Lung (tissue), 12 donors: ENCODE measurements around the gene MTFR2. TPM values are rescaled to one million over a fixed set of nuclear protein-coding genes. Genes with fewer than 3 reads are reported as not detected.

Experiments used
- ATAC-seq: fragments of 200-7000 bp; cut with Tn5 transposase; one replicate; pipeline ENCODE4 v1.9.1; 2020; ENCODE audit warnings: moderate number of reproducible peaks; ENCODE audit not compliant: insufficient read depth, low FRiP score
- DNase-seq, 3 donors: peaks; one replicate each; pipeline ENCODE4 v3.0.0-alpha.2; 2013 to 2017
- H3K27ac ChIP-seq, 2 donors: one replicate each; pipeline ENCODE4 v1.5.1; 2013; ENCODE audit warnings: mild to moderate bottlenecking in 2 of 2, moderate library complexity in 2 of 2, control low read depth in 1 of 2, inconsistent platforms in 1 of 2, low read depth in 1 of 2, low read length in 1 of 2
- H3K27me3 ChIP-seq, 3 donors: one replicate each; pipeline ENCODE4 v1.5.1; 2013; ENCODE audit warnings: low read length in 2 of 3; ENCODE audit not compliant: control insufficient read depth in 3 of 3, insufficient read depth in 3 of 3
- H3K36me3 ChIP-seq, 4 donors: one replicate each; pipeline ENCODE4 v1.5.1; 2013; ENCODE audit warnings: low read length in 4 of 4, mild to moderate bottlenecking in 1 of 4, moderate library complexity in 1 of 4; ENCODE audit not compliant: control insufficient read depth in 4 of 4, insufficient read depth in 4 of 4
- H3K4me1 ChIP-seq, 5 donors: one replicate each; pipeline ENCODE4 v1.5.1; 2013; ENCODE audit warnings: low read length in 5 of 5, mild to moderate bottlenecking in 2 of 5, moderate library complexity in 1 of 5; ENCODE audit not compliant: control insufficient read depth in 5 of 5, insufficient read depth in 5 of 5
- H3K4me3 ChIP-seq: one replicate; pipeline ENCODE4 v1.5.1; 2013; ENCODE audit warnings: mild to moderate bottlenecking, control low read depth, moderate library complexity
- H3K9ac ChIP-seq, 2 donors: one replicate each; pipeline ENCODE4 v1.5.1; 2013; ENCODE audit warnings: low read length in 2 of 2, control low read depth in 1 of 2; ENCODE audit not compliant: insufficient read depth in 1 of 2
- H3K9me3 ChIP-seq, 4 donors: one replicate each; pipeline ENCODE4 v1.5.1; 2013; ENCODE audit warnings: low read length in 3 of 4, mild to moderate bottlenecking in 1 of 4, moderate library complexity in 1 of 4; ENCODE audit not compliant: control insufficient read depth in 4 of 4, insufficient read depth in 3 of 4
- WGBS, 2 donors: extraction: QIAGEN DNeasy Blood & Tissue Kit; methylation state at CpG; one replicate each; pipeline ENCODE4 v1.1.7; 2013; 5-methylcytosine and 5-hydroxymethylcytosine counted together
- polyA plus RNA-seq, 2 donors: library from polyadenylated mRNA; stranded (reverse); fragments of 200-250 nt; gene quantifications; one replicate each; pipeline ENCODE4 v1.2.1, GENCODE V29; 2013
- total RNA-seq, 2 donors: library from RNA; depleted of rRNA in 1 of 2; stranded (reverse); fragments of >200 nt in 1 of 2; gene quantifications; one replicate each; pipeline ENCODE4 v1.2.1, GENCODE V29; 2014 to 2021
- TF ChIP-seq, protein P1 (sequence below): IDR thresholded peaks from 2 replicates; pipeline ENCODE4 v1.5.1; 2012; ENCODE audit warnings: mild to moderate bottlenecking; ENCODE audit errors: control extremely low read depth, extremely low read depth
- donor health status: control.
- donor health status: control.
- donor health status: Bipolar disorder and iron deficiency.
- donor health status: healthy.
- donor health status: DM: yes; HTN: yes; CAD: no.

The MTFR2 gene
- total and polyA plus RNA-seq, 4 donors = 0.65 to 2.3 (median 1.3) TPM

DNA sequence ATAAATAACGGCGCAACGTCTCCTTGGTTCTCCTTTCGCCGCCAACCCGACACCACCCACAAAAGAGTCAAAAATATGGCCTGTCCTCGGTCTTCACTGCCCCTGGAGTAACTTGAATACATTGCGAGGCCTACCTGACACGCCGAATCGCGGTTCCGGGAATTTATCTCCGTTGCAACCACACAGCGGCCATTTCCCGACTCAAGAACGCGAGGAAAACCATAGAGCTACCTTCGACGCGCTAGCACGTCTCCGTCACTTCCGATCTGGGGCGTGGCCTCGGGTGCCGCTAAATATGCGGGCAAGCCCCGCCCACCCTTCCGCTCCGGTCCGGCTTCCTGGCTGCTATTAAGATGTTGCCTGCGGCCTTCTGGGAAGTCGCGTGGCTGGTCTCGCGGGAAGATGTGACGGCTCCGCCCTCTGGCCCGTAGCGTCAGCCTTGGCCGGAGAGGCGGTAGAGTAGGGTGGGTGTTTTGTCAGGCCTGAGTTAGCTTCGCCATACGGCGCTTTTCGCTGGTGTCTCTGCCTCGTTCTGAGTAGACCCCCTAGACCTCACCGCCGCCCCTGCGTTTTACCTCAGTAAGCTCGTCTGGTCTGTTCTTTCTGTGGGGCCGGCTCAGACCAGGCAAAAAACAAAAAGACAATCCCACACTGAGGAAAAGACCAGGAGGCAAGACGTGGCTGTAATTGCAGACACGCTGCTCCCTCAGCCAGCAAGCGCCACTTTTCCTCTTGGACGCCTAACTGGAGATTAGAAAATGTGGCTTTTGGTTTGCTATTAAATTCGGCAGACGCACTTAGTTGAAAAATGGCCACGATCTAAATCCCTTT is 39.7 kb upstream of the MTFR2 start, which contains the start of gene BCLAF1:
Gene BCLAF1 (minus strand): TSS at position 268 of the 831 bp plus-strand sequence. CDS start 9,980 bp downstream, outside the sequence.
- WGBS, 2 donors = 0% methylated on average over 60 of the region's 60 CpGs
- peaks cover 0 to 3% (median 0%) of the 10 kb centered on the region in 4 donors for H3K36me3 ChIP-seq
- peak; percentile 100 for DNase-seq
- peaks cover 0 to 36% (median 13%) of the 10 kb centered on the region in 5 donors for H3K4me1 ChIP-seq
- peak within 1 kb of the TSS; percentile 88 for H3K4me3 ChIP-seq
- peak within 1 kb of the TSS; percentile 99 to 100 for H3K9ac ChIP-seq
- ATAC-seq = peak; percentile 95
- peak within 1 kb of the TSS; percentile 100 for H3K27ac ChIP-seq
- H3K9me3 ChIP-seq = no peaks in the 10 kb centered on the region
- TF ChIP-seq, protein P1, sequence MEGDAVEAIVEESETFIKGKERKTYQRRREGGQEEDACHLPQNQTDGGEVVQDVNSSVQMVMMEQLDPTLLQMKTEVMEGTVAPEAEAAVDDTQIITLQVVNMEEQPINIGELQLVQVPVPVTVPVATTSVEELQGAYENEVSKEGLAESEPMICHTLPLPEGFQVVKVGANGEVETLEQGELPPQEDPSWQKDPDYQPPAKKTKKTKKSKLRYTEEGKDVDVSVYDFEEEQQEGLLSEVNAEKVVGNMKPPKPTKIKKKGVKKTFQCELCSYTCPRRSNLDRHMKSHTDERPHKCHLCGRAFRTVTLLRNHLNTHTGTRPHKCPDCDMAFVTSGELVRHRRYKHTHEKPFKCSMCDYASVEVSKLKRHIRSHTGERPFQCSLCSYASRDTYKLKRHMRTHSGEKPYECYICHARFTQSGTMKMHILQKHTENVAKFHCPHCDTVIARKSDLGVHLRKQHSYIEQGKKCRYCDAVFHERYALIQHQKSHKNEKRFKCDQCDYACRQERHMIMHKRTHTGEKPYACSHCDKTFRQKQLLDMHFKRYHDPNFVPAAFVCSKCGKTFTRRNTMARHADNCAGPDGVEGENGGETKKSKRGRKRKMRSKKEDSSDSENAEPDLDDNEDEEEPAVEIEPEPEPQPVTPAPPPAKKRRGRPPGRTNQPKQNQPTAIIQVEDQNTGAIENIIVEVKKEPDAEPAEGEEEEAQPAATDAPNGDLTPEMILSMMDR = no peak
- H3K27me3 ChIP-seq = no peaks in the 10 kb centered on the region

DNA sequence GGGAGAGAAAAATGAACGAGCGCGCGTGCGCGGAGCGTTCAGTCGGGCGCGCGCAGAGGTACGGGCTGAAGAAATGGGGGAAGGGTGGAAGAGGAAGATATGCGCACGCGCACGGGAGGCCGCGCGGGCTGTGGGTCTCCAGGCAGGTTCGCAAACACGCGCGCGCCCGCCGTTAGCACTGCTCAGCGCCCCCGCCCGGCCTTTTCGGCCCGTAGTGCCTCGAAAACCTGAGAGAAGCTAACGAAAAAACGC is 39.1 kb upstream of the MTFR2 start:
- 0% methylated on average over 34 of the region's 34 CpGs for WGBS, 2 donors
- DNase-seq = peak; percentile 96

DNA sequence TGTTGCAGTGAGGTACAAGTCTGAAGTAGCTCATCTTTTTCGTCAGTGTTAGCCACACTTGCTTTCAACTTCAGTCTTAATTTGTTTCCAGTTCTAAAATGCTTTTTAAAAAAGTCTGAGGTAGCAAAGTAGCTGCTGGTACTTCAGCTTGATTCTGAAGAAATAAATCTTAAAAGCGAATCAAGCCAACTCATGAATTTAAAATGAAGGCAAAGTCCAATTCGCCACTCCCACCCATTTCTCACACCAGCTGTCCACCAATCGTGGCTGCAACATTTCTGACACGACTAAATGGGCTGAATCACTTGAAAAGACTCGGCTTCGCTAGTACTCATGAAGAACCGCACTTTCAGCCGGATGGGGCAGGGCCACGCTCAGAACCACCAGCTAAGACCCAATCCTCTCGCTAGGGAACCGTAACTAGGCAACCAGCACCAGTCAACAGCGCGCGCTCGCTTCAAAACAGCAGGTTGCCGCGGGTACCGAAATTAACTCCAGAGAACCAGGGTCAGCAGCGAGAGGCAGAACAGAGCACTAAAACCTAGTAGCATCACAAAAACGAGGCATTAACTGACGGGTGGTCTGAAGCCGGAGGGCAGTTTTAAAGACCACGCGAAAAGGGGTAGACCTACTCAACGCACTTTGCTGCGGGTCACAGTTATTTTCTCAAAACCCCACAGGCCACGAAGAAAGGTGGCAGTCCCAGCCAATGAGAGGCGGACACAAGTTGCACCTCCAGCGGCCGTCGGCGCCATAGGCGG is 38.6 kb upstream of the MTFR2 start:
- 0 to 1% methylated on average over 34 of the region's 34 CpGs for WGBS, 2 donors
- H3K27me3 ChIP-seq = no peaks in the 10 kb centered on the region
- H3K4me1 ChIP-seq = peaks cover 0 to 43% (median 14%) of the 10 kb centered on the region in 5 donors
- no peaks in the 10 kb centered on the region for H3K9me3 ChIP-seq
- TF ChIP-seq, protein P1 = no peak
- peak overlapping the region; percentile 88 for H3K4me3 ChIP-seq
- peak overlapping the region; percentile 96 to 100 for H3K9ac ChIP-seq
- H3K36me3 ChIP-seq = peaks cover 0 to 3% (median 0%) of the 10 kb centered on the region in 4 donors
- peak; percentile 59 for ATAC-seq
- DNase-seq = peak; percentile 76 to 88 (median 84)
- peak overlapping the region; percentile 100 for H3K27ac ChIP-seq

More for the DNA sequence above, 39.1 kb upstream of the MTFR2 start:
- Histone ChIP-seq H3K4me1 (peaks cover 0 to 41% (median 14%) of the 10 kb centered on the region in 5 donors), H3K36me3 (peaks cover 0 to 3% (median 0%) of the 10 kb centered on the region in 4 donors), H3K27ac (peak overlapping the region; percentile 100), H3K9ac (peak overlapping the region; percentile 99 to 100), H3K9me3 (no peaks in the 10 kb centered on the region), H3K27me3 (no peaks in the 10 kb centered on the region), H3K4me3 (peak overlapping the region; percentile 88)
- TF ChIP-seq, protein P1 = no peak
- peak; percentile 83 for ATAC-seq
